ENCODE measurements around the gene GALE.

GALE gene

GRCh38 chr1:23810818-23811540, 10.4 kb upstream of the GALE start:
- TF ChIP-seq CTCF (IDR thresholded peaks at IDR 0.05; ENCODE audit: low read depth, low read length, missing control alignments) = peak; percentile 63
- in situ Hi-C loops (cut with HindIII; ENCODE audit: low sequenced_read_pairs) = no loop called here
- H3K4me3 ChIP-seq (ENCODE audit: low read depth, low read length) = no peak overlapping the region
- no peak for DNase-seq (ENCODE audit: low read depth)

GRCh38 chr1:23809751-23810171, 9.2 kb upstream of the GALE start:
- DNase-seq (ENCODE audit: low read depth) = no peak
- peak; percentile 79 for TF ChIP-seq CTCF (IDR thresholded peaks at IDR 0.05; ENCODE audit: low read depth, low read length, missing control alignments)
- no peak overlapping the region for H3K4me3 ChIP-seq (ENCODE audit: low read depth, low read length)
- in situ Hi-C loops (cut with HindIII; ENCODE audit: low sequenced_read_pairs) = no loop called here

GRCh38 chr1:23807453-23807852, 6.9 kb upstream of the GALE start:
- no peak for TF ChIP-seq CTCF (IDR thresholded peaks at IDR 0.05; ENCODE audit: low read depth, low read length, missing control alignments)
- no peak overlapping the region for H3K4me3 ChIP-seq (ENCODE audit: low read depth, low read length)
- in situ Hi-C loops (cut with HindIII; ENCODE audit: low sequenced_read_pairs) = no loop called here
- no peak for DNase-seq (ENCODE audit: low read depth)

GRCh38 chr1:23806280-23806679, 5.7 kb upstream of the GALE start:
- no peak for DNase-seq (ENCODE audit: low read depth)
- in situ Hi-C loops (cut with HindIII; ENCODE audit: low sequenced_read_pairs) = no loop called here
- no peak overlapping the region for H3K4me3 ChIP-seq (ENCODE audit: low read depth, low read length)
- TF ChIP-seq CTCF (IDR thresholded peaks at IDR 0.05; ENCODE audit: low read depth, low read length, missing control alignments) = no peak

- TF ChIP-seq CTCF (IDR thresholded peaks at IDR 0.05; ENCODE audit: low read depth, low read length, missing control alignments) = no peak
- no peak for DNase-seq (ENCODE audit: low read depth)
- no peak overlapping the region for H3K4me3 ChIP-seq (ENCODE audit: low read depth, low read length)
- in situ Hi-C loops (cut with HindIII; ENCODE audit: low sequenced_read_pairs) = no loop called here
Observed at GRCh38 chr1:23805025-23805424, 4.5 kb upstream of the GALE start.

GRCh38 chr1:23804183-23804835, 3.8 kb upstream of the GALE start:
- in situ Hi-C loops (cut with HindIII; ENCODE audit: low sequenced_read_pairs) = no loop called here
- H3K4me3 ChIP-seq (ENCODE audit: low read depth, low read length) = no peak overlapping the region
- no peak for DNase-seq (ENCODE audit: low read depth)
- no peak for TF ChIP-seq CTCF (IDR thresholded peaks at IDR 0.05; ENCODE audit: low read depth, low read length, missing control alignments)
